Small intestine (tissue), 7 donors: ENCODE results near the gene GNB1. TPM values are rescaled to one million over a fixed set of nuclear protein-coding genes. Genes with fewer than 3 reads are reported as not detected.

ENCODE experiments used
- DNase-seq, 2 donors: peaks; one replicate each; pipeline versions ENCODE4 v3.0.0 to v3.0.0-alpha.2; 2013
- FAIRE-seq: peaks from 2 replicates; lab custom pipeline; 2012; peaks lifted over from hg19 to GRCh38; lab: Jason Lieb, UNC
- H3K27ac ChIP-seq, 3 donors: one replicate each; pipeline ENCODE4 v1.5.1; 2013; ENCODE audit warnings: low read length in 2 of 3, mild to moderate bottlenecking in 2 of 3, control low read depth in 1 of 3, inconsistent platforms in 1 of 3, low read depth in 1 of 3, moderate library complexity in 1 of 3
- H3K27me3 ChIP-seq, 3 donors: one replicate each; pipeline ENCODE4 v1.6.1; 2013; ENCODE audit warnings: low read length in 3 of 3, inconsistent platforms in 1 of 3; ENCODE audit not compliant: control insufficient read depth in 3 of 3, insufficient read depth in 3 of 3
- H3K36me3 ChIP-seq, 3 donors: one replicate each; pipeline ENCODE4 v1.6.1; 2013; ENCODE audit warnings: low read length in 3 of 3, inconsistent platforms in 1 of 3, low read depth in 1 of 3, mild to moderate bottlenecking in 1 of 3, moderate library complexity in 1 of 3; ENCODE audit not compliant: control insufficient read depth in 3 of 3, insufficient read depth in 2 of 3
- H3K4me1 ChIP-seq, 3 donors: one replicate each; pipeline ENCODE4 v1.6.1; 2013; ENCODE audit warnings: low read length in 2 of 3, inconsistent platforms in 1 of 3, low read depth in 1 of 3, mild to moderate bottlenecking in 1 of 3, moderate library complexity in 1 of 3; ENCODE audit not compliant: control insufficient read depth in 3 of 3, insufficient read depth in 2 of 3
- H3K4me3 ChIP-seq, 3 donors: one replicate each; pipeline ENCODE4 v1.5.1; 2013; ENCODE audit warnings: low read length in 3 of 3, control low read depth in 1 of 3, inconsistent platforms in 1 of 3, low read depth in 1 of 3, mild to moderate bottlenecking in 1 of 3, moderate library complexity in 1 of 3
- H3K9me3 ChIP-seq, 2 donors: one replicate each; pipeline ENCODE4 v1.6.1; 2013; ENCODE audit warnings: low read depth in 1 of 2, low read length in 1 of 2; ENCODE audit not compliant: control insufficient read depth in 2 of 2, insufficient read depth in 1 of 2
- WGBS, 3 donors: extraction: QIAGEN DNeasy Blood & Tissue Kit; methylation state at CpG; one replicate each; pipeline ENCODE4 v1.1.7; 2013; 5-methylcytosine and 5-hydroxymethylcytosine counted together
- polyA plus RNA-seq, 4 donors: library from polyadenylated mRNA; stranded (reverse) in 3 of 4; unstranded in 1 of 4; fragments of 200-250 nt in 3 of 4; fragments of 120-200 nt in 1 of 4; gene quantifications; one replicate each; pipeline versions ENCODE4 v1.2.1 to v1.2.3, GENCODE V29; 2013
- donor health status: healthy with polysubstance abuse.
- donor health status: control.
- donor health status: control.
- donor health status: Bipolar disorder and iron deficiency.
- donor health status: healthy.

Gene GNB1
- polyA plus RNA-seq, 4 donors: 169 to 214 (median 192) TPM

GRCh38 chr1:1899266-1899966 is 8.5 kb upstream of the GNB1 start:
- FAIRE-seq (no peak), DNase-seq (peak in 1 of 2 donors; percentile 21)
- no peak overlapping the region for H3K27ac ChIP-seq
- 47 to 64% (median 62%) methylated on average over 12 to 16 of the region's 16 CpGs for WGBS, 3 donors
- H3K36me3 ChIP-seq: no peaks in the 10 kb centered on the region
- no peak overlapping the region for H3K4me3 ChIP-seq
- peaks cover 0 to 2% (median 0%) of the 10 kb centered on the region in 3 donors for H3K27me3 ChIP-seq
- H3K4me1 ChIP-seq: peaks cover 6 to 41% (median 8%) of the 10 kb centered on the region in 3 donors
- H3K9me3 ChIP-seq: no peaks in the 10 kb centered on the region

GRCh38 chr1:1898246-1898933 is 7.5 kb upstream of the GNB1 start:
- Histone ChIP-seq H3K27ac (no peak overlapping the region), H3K4me1 (peaks cover 6 to 51% (median 8%) of the 10 kb centered on the region in 3 donors), H3K9me3 (no peaks in the 10 kb centered on the region), H3K4me3 (no peak overlapping the region), H3K36me3 (peaks cover 0 to 1% (median 0%) of the 10 kb centered on the region in 3 donors), H3K27me3 (peaks cover 0 to 2% (median 0%) of the 10 kb centered on the region in 3 donors)
- 89 to 91% (median 91%) methylated on average over 6 of the region's 6 CpGs for WGBS, 3 donors
- DNase-seq (peak in 1 of 2 donors; percentile 11), FAIRE-seq (no peak)

- peak overlapping the region; percentile 94 to 99 (median 98) for H3K27ac ChIP-seq
- peaks cover 0 to 2% (median 0%) of the 10 kb centered on the region in 3 donors for H3K27me3 ChIP-seq
- peaks cover 0 to 13% (median 0%) of the 10 kb centered on the region in 3 donors for H3K36me3 ChIP-seq
- H3K4me1 ChIP-seq: peaks cover 6 to 61% (median 8%) of the 10 kb centered on the region in 3 donors
- FAIRE-seq: no peak
- DNase-seq: no peak
- WGBS, 3 donors: 56 to 68% (median 66%) methylated on average over 12 to 14 of the region's 14 CpGs
- H3K9me3 ChIP-seq: no peaks in the 10 kb centered on the region
- H3K4me3 ChIP-seq: no peak overlapping the region
Observed at GRCh38 chr1:1895456-1896336, 4.8 kb upstream of the GNB1 start.

- no peak for DNase-seq
- Histone ChIP-seq H3K4me1 (peaks cover 6 to 61% (median 8%) of the 10 kb centered on the region in 3 donors), H3K9me3 (no peaks in the 10 kb centered on the region), H3K27ac (peak overlapping the region; percentile 94 to 99 (median 98)), H3K27me3 (peaks cover 0 to 2% (median 0%) of the 10 kb centered on the region in 3 donors), H3K4me3 (no peak overlapping the region), H3K36me3 (peaks cover 0 to 13% (median 0%) of the 10 kb centered on the region in 3 donors)
- FAIRE-seq: no peak
- WGBS, 3 donors: 4 to 33% (median 19%) methylated on average over 10 of the region's 10 CpGs
Observed at GRCh38 chr1:1895060-1895418, 4.2 kb upstream of the GNB1 start.

- FAIRE-seq (no peak), DNase-seq (peak; percentile 93 to 98)
- H3K4me3 ChIP-seq: no peak overlapping the region
- WGBS, 3 donors: 5 to 23% (median 23%) methylated on average over 14 of the region's 14 CpGs
- H3K4me1 ChIP-seq: peaks cover 6 to 61% (median 8%) of the 10 kb centered on the region in 3 donors
- peaks cover 0 to 2% (median 0%) of the 10 kb centered on the region in 3 donors for H3K27me3 ChIP-seq
- peaks cover 0 to 13% (median 0%) of the 10 kb centered on the region in 3 donors for H3K36me3 ChIP-seq
- peak overlapping the region; percentile 94 to 99 (median 98) for H3K27ac ChIP-seq
- H3K9me3 ChIP-seq: no peaks in the 10 kb centered on the region
Observed at GRCh38 chr1:1894354-1895059, 3.6 kb upstream of the GNB1 start.

GRCh38 chr1:1893997-1894353 is 3.1 kb upstream of the GNB1 start:
- Histone ChIP-seq H3K27ac (peak overlapping the region; percentile 92 to 98 (median 94)), H3K9me3 (no peaks in the 10 kb centered on the region), H3K27me3 (peaks cover 0 to 2% (median 0%) of the 10 kb centered on the region in 3 donors), H3K36me3 (peaks cover 0 to 13% (median 0%) of the 10 kb centered on the region in 3 donors), H3K4me3 (no peak overlapping the region), H3K4me1 (peaks cover 6 to 57% (median 8%) of the 10 kb centered on the region in 3 donors)
- FAIRE-seq (no peak), DNase-seq (no peak)
- 27 to 72% (median 33%) methylated on average over 2 of the region's 2 CpGs for WGBS, 3 donors

GRCh38 chr1:1893291-1893985 is 2.6 kb upstream of the GNB1 start:
- Histone ChIP-seq H3K27ac (peak overlapping the region; percentile 92 to 98 (median 94)), H3K9me3 (no peaks in the 10 kb centered on the region), H3K36me3 (peaks cover 0 to 13% (median 0%) of the 10 kb centered on the region in 3 donors), H3K4me1 (peaks cover 11 to 63% (median 11%) of the 10 kb centered on the region in 3 donors), H3K4me3 (peak overlapping the region in 1 of 3 donors; percentile 6), H3K27me3 (peaks cover 0 to 2% (median 0%) of the 10 kb centered on the region in 3 donors)
- no peak for FAIRE-seq
- no peak for DNase-seq
- WGBS, 3 donors: 45 to 81% (median 63%) methylated on average over 19 of the region's 19 CpGs
